ENCODE data around the gene GSAP.

GSAP gene

GRCh38 chr7:77281780-77282478, 134.2 kb downstream of the GSAP start:
- DNase-seq, result no peak

- peak; percentile 12 for DNase-seq
Observed at GRCh38 chr7:77276120-77276519, 140.0 kb downstream of the GSAP start.

GRCh38 chr7:77275663-77276062, 140.5 kb downstream of the GSAP start:
- peak; percentile 23 for DNase-seq

GRCh38 chr7:77271766-77272165, 144.4 kb downstream of the GSAP start:
- no peak for DNase-seq

- no peak for DNase-seq
Observed at GRCh38 chr7:77270094-77270480, 146.1 kb downstream of the GSAP start.

- DNase-seq, result no peak
Observed at GRCh38 chr7:77269360-77270093, 146.6 kb downstream of the GSAP start.

- no peak for DNase-seq
Observed at GRCh38 chr7:77266291-77266794, 149.8 kb downstream of the GSAP start.

- DNase-seq, result no peak
Observed at GRCh38 chr7:77265666-77266065, 150.5 kb downstream of the GSAP start.

GRCh38 chr7:77262316-77262715, 153.8 kb downstream of the GSAP start:
- DNase-seq, result no peak
